Measurements from ENCODE around the gene TTC33.

DNA sequence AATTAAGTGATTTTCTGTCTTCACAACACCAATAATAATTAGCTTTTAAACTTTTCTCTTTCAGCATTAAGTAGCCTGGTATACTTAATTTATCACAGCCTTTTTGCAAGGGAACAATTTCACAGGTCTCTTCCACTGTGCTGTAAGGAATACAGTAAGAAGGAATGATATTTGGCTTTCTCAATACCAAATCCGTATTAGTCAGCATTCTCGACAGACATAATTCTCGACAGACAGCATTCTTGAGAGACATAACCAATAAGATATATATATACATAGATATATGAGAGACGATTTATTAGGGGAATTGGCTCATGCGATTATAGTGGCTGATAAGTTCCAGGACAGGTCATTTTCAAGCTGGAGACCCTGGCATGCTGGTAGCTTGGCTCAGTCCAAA is 24.4 kb upstream of the TTC33 start:
- TF ChIP-seq, protein P1, sequence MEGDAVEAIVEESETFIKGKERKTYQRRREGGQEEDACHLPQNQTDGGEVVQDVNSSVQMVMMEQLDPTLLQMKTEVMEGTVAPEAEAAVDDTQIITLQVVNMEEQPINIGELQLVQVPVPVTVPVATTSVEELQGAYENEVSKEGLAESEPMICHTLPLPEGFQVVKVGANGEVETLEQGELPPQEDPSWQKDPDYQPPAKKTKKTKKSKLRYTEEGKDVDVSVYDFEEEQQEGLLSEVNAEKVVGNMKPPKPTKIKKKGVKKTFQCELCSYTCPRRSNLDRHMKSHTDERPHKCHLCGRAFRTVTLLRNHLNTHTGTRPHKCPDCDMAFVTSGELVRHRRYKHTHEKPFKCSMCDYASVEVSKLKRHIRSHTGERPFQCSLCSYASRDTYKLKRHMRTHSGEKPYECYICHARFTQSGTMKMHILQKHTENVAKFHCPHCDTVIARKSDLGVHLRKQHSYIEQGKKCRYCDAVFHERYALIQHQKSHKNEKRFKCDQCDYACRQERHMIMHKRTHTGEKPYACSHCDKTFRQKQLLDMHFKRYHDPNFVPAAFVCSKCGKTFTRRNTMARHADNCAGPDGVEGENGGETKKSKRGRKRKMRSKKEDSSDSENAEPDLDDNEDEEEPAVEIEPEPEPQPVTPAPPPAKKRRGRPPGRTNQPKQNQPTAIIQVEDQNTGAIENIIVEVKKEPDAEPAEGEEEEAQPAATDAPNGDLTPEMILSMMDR (IDR thresholded peaks at IDR 0.05): no peak
- TF ChIP-seq EZH2 (IDR thresholded peaks at IDR 0.05; ENCODE audit: borderline replicate concordance, insufficient read depth, low read depth, low read length, poor library complexity, severe bottlenecking): no peak
